ENCODE results near the gene TXK. TPM values are rescaled to one million over a fixed set of nuclear protein-coding genes. Genes with fewer than 3 reads are reported as not detected.

The TXK gene
- total RNA-seq, 4 donors from 2014 or later: 1.7 to 5.2 (median 3.5) TPM

DNA sequence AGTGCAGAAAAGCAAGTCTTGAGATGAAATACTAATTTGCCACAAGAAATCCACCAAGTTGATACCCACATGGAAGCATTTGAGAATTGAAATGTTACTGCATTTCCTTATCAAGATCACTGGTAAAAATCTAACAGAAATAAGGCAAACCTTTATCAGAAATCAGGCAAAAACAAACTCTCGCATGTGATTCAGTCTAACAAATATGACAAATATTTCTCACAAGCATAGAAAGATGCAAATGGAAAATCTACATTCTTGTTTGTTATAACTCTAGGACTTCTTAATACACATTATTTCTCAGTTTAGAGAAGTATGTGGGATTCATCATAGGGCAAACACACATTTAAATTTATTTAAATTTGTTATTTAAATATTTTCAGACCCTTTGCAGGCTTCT lies 52.9 kb downstream of the TXK start:
- WGBS, 2 donors: 69 to 85% methylated on average over 1 of the region's 1 CpG
- no peak for DNase-seq
- Histone ChIP-seq H3K4me3 (no peak overlapping the region), H3K9me3 (no peaks in the 10 kb centered on the region), H3K4me1 (no peaks in the 10 kb centered on the region), H3K27me3 (no peaks in the 10 kb centered on the region), H3K36me3 (no peaks in the 10 kb centered on the region), H3K27ac (no peak overlapping the region)
- TF ChIP-seq, protein P1, sequence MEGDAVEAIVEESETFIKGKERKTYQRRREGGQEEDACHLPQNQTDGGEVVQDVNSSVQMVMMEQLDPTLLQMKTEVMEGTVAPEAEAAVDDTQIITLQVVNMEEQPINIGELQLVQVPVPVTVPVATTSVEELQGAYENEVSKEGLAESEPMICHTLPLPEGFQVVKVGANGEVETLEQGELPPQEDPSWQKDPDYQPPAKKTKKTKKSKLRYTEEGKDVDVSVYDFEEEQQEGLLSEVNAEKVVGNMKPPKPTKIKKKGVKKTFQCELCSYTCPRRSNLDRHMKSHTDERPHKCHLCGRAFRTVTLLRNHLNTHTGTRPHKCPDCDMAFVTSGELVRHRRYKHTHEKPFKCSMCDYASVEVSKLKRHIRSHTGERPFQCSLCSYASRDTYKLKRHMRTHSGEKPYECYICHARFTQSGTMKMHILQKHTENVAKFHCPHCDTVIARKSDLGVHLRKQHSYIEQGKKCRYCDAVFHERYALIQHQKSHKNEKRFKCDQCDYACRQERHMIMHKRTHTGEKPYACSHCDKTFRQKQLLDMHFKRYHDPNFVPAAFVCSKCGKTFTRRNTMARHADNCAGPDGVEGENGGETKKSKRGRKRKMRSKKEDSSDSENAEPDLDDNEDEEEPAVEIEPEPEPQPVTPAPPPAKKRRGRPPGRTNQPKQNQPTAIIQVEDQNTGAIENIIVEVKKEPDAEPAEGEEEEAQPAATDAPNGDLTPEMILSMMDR (IDR thresholded peaks at IDR 0.05): no peak
- TF ChIP-seq POLR2A (IDR thresholded peaks at IDR 0.05): no peak
- intact Hi-C loops (cut with DNase I): loop anchor here (10.0 kb wide), 1 partner anchor 76 kb away; no protein-coding TSS in a partner anchor

DNA sequence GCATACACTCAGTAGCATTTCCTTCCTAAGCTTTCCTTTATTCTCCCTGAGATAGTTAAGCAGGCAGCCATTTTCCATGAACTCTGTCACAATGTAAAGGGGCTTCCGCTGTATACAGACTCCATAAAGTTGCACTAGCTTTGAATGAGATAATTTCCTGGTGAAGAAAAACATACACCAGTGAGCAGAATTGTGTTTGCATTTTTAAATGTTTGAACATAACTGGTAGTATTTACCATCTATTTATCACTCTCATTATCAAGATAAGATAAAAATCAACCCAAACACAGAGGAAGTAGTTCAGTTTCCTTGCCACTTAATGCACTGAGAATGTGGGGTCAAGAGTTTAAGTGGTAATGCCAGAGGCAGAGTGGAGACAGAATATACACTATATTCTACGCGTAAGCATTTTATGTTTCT lies 54.1 kb downstream of the TXK start:
- no peak overlapping the region for H3K4me3 ChIP-seq
- H3K27ac ChIP-seq: no peak overlapping the region
- H3K36me3 ChIP-seq: no peaks in the 10 kb centered on the region
- no peaks in the 10 kb centered on the region for H3K9me3 ChIP-seq
- no peaks in the 10 kb centered on the region for H3K4me1 ChIP-seq
- no peaks in the 10 kb centered on the region for H3K27me3 ChIP-seq
- intact Hi-C loops (cut with DNase I): loop anchor here (10.0 kb wide), 1 partner anchor 75 kb away; no protein-coding TSS in a partner anchor
- 72 to 81% methylated on average over 3 of the region's 3 CpGs for WGBS, 2 donors
- no peak for DNase-seq
- no peak for TF ChIP-seq POLR2A (IDR thresholded peaks at IDR 0.05)
- TF ChIP-seq, protein P1 (IDR thresholded peaks at IDR 0.05): no peak

DNA sequence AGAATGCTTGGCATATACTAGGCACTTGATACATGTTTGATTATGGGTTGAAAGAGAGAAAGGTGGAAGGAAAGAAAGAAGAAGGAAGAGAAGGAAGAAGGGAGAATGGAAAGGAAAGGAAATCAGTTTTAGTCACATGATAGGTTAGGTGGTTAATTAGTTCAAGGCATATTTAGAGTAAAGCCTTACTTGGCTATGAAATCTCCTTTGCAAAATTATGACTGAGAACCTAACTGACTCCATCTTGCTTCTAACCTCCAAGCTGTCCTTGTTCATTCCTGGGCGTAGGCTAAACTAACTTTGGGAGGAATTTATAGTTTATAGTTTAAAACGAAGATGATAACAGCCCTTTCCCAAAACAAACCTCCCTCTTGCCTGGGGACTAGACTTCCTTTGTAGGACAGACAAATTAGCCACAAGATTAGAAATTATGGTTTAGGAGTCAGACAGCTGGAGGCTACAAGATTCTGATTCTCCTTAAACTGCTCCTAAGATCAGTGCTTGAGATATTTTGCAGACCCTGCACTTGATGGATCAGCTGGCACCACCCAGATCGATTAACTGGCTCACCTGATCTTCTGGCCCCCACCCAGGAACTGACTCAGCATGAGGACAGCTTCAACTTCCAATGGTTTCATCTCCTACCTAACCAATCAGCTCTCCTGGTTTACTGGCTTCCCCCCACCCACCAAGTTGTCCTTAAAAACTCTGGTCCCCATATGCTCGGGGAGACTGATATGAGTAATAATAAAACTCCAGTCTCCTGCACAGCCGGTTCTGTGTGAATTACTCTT lies 55.0 kb downstream of the TXK start:
- Histone ChIP-seq H3K27ac (no peak overlapping the region), H3K36me3 (no peaks in the 10 kb centered on the region), H3K27me3 (no peaks in the 10 kb centered on the region), H3K4me1 (no peaks in the 10 kb centered on the region), H3K4me3 (no peak overlapping the region), H3K9me3 (no peaks in the 10 kb centered on the region)
- intact Hi-C loops (cut with DNase I): no loop called here
- TF ChIP-seq, protein P1 (IDR thresholded peaks at IDR 0.05): no peak
- TF ChIP-seq POLR2A (IDR thresholded peaks at IDR 0.05): no peak
- DNase-seq: no peak
- 68 to 75% methylated on average over 5 of the region's 5 CpGs for WGBS, 2 donors

DNA sequence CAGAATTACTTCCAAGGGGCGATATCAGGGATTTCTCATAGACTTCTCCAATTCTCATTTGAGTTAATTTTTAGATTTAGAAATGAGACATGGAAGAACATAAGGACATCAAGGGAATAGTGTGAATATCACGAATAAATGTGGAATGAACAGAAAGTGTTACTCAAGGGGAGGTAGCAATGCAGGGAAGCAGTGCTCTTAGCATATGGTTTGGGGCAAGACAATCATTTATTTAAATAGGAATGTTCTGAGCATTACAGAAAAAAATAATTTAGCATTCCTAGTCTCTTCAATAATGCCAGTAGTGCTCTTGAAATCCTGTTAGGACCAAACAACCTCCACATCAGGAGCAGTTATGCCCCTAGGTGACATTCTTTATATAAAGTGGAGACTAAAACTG lies 55.6 kb downstream of the TXK start:
- WGBS, 2 donors: 77 to 90% methylated on average over 2 of the region's 2 CpGs
- no peaks in the 10 kb centered on the region for H3K27me3 ChIP-seq
- no peak for DNase-seq
- no peak overlapping the region for H3K27ac ChIP-seq
- TF ChIP-seq POLR2A (IDR thresholded peaks at IDR 0.05): no peak
- TF ChIP-seq, protein P1 (IDR thresholded peaks at IDR 0.05): no peak
- no peaks in the 10 kb centered on the region for H3K9me3 ChIP-seq
- no peaks in the 10 kb centered on the region for H3K4me1 ChIP-seq
- no peak overlapping the region for H3K4me3 ChIP-seq
- no peaks in the 10 kb centered on the region for H3K36me3 ChIP-seq
- intact Hi-C loops (cut with DNase I): no loop called here

DNA sequence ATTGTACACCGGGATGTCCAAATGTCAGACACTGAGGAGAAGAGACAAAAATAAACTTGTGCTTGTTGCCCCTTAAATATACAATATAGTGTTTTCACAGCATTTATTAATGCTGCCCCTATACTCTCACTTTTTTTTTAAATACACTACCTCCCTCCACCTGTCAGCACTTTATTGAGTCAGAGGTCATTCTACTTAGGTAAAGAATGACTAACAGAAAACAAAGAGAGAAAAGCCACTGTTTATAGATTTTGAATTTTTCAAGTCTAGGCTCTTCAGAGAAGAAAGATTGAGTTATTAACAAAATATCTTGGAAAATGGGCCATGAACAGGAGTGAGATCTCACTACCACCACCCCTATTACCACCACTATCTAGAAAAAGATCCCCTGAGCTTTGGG lies 59.4 kb downstream of the TXK start:
- no peak overlapping the region for H3K27ac ChIP-seq
- intact Hi-C loops (cut with DNase I): no loop called here
- no peak for DNase-seq
- no peaks in the 10 kb centered on the region for H3K4me1 ChIP-seq
- no peak for TF ChIP-seq POLR2A (IDR thresholded peaks at IDR 0.05)
- TF ChIP-seq, protein P1 (IDR thresholded peaks at IDR 0.05): no peak
- no peak overlapping the region for H3K4me3 ChIP-seq
- no peaks in the 10 kb centered on the region for H3K36me3 ChIP-seq
- 69 to 86% methylated on average over 1 of the region's 1 CpG for WGBS, 2 donors
- no peaks in the 10 kb centered on the region for H3K9me3 ChIP-seq
- H3K27me3 ChIP-seq: no peaks in the 10 kb centered on the region
